ENCODE data around the gene KLHDC9.
"Not testable (repeated sequence)": the region's sequence is repeated elsewhere in the genome, so short reads cannot be mapped to it uniquely, and the experiment has no call there.

DNA sequence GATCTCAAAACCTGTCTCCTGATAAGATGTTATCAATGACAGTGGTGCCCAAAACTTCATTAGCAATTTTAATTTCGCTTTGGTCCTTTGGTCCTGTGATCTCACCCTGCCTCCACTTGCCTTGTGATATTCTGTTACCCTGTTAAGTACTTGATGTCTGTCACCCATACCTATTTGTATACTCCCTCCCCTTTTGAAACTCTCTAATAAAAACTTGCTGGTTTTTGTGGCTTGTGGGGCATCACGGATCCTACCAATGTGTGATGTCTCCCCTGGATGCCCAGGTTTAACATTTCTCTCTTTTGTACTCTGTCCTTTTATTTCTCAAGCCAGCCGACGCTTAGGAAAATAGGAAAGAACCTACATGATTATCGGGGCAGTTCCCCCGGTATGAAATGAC is 34.2 kb upstream of the KLHDC9 start:
- TF ChIP-seq MAFK (IDR thresholded peaks at IDR 0.05; ENCODE audit: low read depth, low read length); SRF (IDR thresholded peaks at IDR 0.05; ENCODE audit: low read depth, low read length); SIN3A (conservative IDR thresholded peaks at IDR 0.05 in 1 of 2, IDR thresholded peaks at IDR 0.05 in 1 of 2; ENCODE audit: low read depth in 1 of 2, low read length in 2 of 2): not testable (repeated sequence)
- TF ChIP-seq, protein P1, sequence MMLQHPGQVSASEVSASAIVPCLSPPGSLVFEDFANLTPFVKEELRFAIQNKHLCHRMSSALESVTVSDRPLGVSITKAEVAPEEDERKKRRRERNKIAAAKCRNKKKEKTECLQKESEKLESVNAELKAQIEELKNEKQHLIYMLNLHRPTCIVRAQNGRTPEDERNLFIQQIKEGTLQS (IDR thresholded peaks at IDR 0.05; ENCODE audit: insufficient read depth, low read depth, low read length) = not testable (repeated sequence)
- TF ChIP-seq, protein P2, sequence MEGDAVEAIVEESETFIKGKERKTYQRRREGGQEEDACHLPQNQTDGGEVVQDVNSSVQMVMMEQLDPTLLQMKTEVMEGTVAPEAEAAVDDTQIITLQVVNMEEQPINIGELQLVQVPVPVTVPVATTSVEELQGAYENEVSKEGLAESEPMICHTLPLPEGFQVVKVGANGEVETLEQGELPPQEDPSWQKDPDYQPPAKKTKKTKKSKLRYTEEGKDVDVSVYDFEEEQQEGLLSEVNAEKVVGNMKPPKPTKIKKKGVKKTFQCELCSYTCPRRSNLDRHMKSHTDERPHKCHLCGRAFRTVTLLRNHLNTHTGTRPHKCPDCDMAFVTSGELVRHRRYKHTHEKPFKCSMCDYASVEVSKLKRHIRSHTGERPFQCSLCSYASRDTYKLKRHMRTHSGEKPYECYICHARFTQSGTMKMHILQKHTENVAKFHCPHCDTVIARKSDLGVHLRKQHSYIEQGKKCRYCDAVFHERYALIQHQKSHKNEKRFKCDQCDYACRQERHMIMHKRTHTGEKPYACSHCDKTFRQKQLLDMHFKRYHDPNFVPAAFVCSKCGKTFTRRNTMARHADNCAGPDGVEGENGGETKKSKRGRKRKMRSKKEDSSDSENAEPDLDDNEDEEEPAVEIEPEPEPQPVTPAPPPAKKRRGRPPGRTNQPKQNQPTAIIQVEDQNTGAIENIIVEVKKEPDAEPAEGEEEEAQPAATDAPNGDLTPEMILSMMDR (IDR thresholded peaks at IDR 0.05; ENCODE audit: control extremely low read depth in 1 of 3, insufficient read depth in 1 of 3, low read depth in 1 of 3, low read length in 3 of 3) = not testable (repeated sequence)
